Activated CD4-positive, alpha-beta memory T cell treated with anti-CD3 and anti-CD28 coated beads for 36 hours (primary cell): Measurements from ENCODE around the gene PACSIN3. TPM values are rescaled to one million over a fixed set of nuclear protein-coding genes. Genes with fewer than 3 reads are reported as not detected.

Experiments
- CTCF ChIA-PET: fragments of 350-600 bp; sonication (Branson Sonifier 250); formaldehyde crosslinking; loops from one replicate; lab custom pipeline; 2021; ENCODE audit warnings: antibody characterized with exemption, inconsistent platforms; lab: Charles Lee
- POLR2A ChIA-PET: fragments of 350-600 bp; sonication (Branson Sonifier 250); formaldehyde crosslinking; loops from one replicate; lab custom pipeline; 2021; ENCODE audit warnings: antibody characterized with exemption; lab: Charles Lee
- DNase-seq: peaks from one replicate; pipeline ENCODE4 v3.0.0-alpha.2; 2020
- H3K27ac Mint-ChIP-seq: one replicate; pipeline ENCODE4 v1.8.0; 2021; ENCODE audit warnings: mixed read lengths
- H3K27me3 Mint-ChIP-seq: one replicate; pipeline ENCODE4 v1.8.0; 2021; ENCODE audit warnings: mixed read lengths
- H3K36me3 Mint-ChIP-seq: one replicate; pipeline ENCODE4 v1.8.0; 2021; ENCODE audit warnings: mixed read lengths
- H3K4me1 Mint-ChIP-seq: one replicate; pipeline ENCODE4 v1.8.0; 2021; ENCODE audit warnings: low read depth, mixed read lengths
- H3K4me3 Mint-ChIP-seq: one replicate; pipeline ENCODE4 v1.8.0; 2021; ENCODE audit warnings: mild to moderate bottlenecking, mixed read lengths
- H3K9me3 Mint-ChIP-seq: one replicate; pipeline ENCODE4 v1.8.0; 2021; ENCODE audit warnings: mixed read lengths
- intact Hi-C: fragments of 100-400 bp; cut with micrococcal nuclease; formaldehyde crosslinking; loops from one replicate; pipeline ENCODE4 v1.15.1; 2023
- total RNA-seq, 2 experiments: library from RNA; stranded (reverse); gene quantifications; one replicate each; pipeline ENCODE4 v1.2.3, GENCODE V29; 2021

The PACSIN3 gene
- total RNA-seq, 2 experiments from 2014 or later, result 5.3 to 6.0 TPM

DNA sequence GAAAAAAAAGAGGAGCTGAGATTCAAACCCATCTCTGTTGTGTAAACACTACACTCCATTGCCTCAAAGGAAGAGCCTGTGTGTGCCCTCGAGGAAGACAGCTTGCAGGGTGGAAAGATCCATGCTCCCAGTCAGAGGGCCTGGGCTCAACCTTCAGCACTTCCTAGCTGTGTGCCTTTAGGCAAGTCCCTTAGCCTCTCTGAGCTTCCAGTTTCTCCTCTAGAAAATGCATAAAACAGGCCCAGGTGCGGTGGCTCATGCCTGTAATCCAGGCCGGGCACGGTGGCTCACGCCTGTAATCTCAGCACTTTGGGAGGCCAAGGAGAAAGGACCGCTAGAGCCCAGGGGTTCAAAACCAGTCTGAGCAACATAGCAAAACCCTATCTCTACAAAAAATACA, 5.0 kb downstream of the PACSIN3 start:
- H3K36me3 Mint-ChIP-seq, result peaks cover 2% of the 10 kb centered on the region
- H3K27me3 Mint-ChIP-seq, result peaks cover 10% of the 10 kb centered on the region
- peaks cover 6% of the 10 kb centered on the region for H3K4me1 Mint-ChIP-seq
- CTCF ChIA-PET, result interaction anchor here (0.6 to 1.2 kb wide), 4 partner anchors 67 to 268 kb away, joined by 3 to 4 read pairs (median 4); partner anchors contain the start of gene ACP2
- H3K4me3 Mint-ChIP-seq, result no peak overlapping the region
- H3K9me3 Mint-ChIP-seq, result no peaks in the 10 kb centered on the region
- no peak for DNase-seq
- POLR2A ChIA-PET, result no interaction called here
- intact Hi-C loops, result no loop called here
- H3K27ac Mint-ChIP-seq, result no peak overlapping the region

DNA sequence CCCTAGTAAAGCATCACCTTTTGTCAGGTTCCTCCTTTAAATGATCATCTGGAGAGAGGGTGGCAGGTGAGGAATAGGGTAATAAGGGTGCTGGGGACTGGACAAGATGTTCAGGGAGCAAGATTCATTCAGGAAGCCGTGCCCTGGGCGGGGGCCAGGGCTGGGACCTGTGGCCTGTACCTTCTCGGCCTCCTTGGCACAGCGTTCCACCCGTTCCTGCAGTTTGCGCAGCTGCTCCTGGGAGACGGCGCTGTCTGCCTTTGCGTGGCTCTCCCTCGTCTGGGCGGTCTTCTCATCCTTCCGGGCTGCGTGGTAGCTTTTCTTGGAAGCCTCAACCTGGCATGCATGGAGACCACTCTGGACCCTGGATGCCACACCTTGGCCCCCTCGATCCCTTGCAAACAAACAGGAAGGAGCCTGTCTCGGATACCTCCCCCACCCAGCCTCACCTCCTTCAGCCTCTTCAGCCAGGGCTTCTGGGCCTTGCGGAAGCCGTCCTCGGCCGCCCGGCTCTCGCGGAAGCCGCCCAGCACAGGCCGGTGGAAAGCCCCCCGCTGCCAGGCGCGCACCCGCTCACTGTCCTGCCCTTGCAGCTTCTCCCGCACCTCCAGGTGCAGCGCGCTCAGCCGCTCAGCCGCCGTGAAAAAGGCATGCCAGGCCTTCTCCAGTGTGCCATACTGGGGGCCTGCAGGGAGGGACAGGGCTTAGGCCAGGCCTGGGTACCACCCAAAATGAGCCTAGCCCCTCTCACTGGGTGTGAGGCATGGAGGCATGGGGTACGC, 6.0 kb downstream of the PACSIN3 start:
- Mint-ChIP-seq H3K4me3 (no peak overlapping the region), H3K27ac (no peak overlapping the region), H3K27me3 (peaks cover 10% of the 10 kb centered on the region), H3K36me3 (peaks cover 4% of the 10 kb centered on the region), H3K4me1 (peaks cover 15% of the 10 kb centered on the region), H3K9me3 (no peaks in the 10 kb centered on the region)
- DNase-seq, result no peak
- POLR2A ChIA-PET, result interaction anchor here (1.0 kb wide), 1 partner anchor 34 kb away, joined by 6 read pairs; the partner anchor contains the start of gene DDB2
- CTCF ChIA-PET, result interaction anchor here (0.6 to 4.4 kb wide), 12 partner anchors 17 to 376 kb away, joined by 3 to 54 read pairs (median 4); partner anchors contain the start of gene ACP2
- intact Hi-C loops, result no loop called here

DNA sequence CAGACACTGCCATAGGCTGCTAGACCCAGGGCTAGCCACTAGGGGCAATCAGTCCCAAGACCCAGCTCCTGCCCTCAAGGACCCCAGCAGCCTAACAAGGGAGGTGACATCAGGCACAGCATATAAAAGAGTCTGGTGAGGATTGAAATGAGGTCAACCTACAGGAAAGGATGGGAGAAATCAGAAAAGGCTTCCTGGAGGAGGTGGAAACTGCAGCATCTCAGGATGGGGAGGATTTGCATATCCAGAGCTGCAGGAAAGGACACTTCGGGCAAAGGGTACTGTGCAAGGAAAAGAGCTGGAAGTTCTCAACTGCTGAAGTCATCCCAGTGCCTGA, 6.6 kb downstream of the PACSIN3 start:
- ChIA-PET CTCF (interaction anchor here (0.6 to 4.4 kb wide), 12 partner anchors 17 to 233 kb away, joined by 3 to 54 read pairs (median 4); partner anchors contain the start of gene ACP2), POLR2A (interaction anchor here (1.0 kb wide), 1 partner anchor 35 kb away, joined by 6 read pairs; the partner anchor contains the start of gene DDB2)
- DNase-seq, result peak; percentile 65
- Mint-ChIP-seq H3K27ac (no peak overlapping the region), H3K27me3 (peaks cover 6% of the 10 kb centered on the region), H3K4me1 (peaks cover 20% of the 10 kb centered on the region), H3K36me3 (peaks cover 4% of the 10 kb centered on the region), H3K4me3 (no peak overlapping the region), H3K9me3 (no peaks in the 10 kb centered on the region)
- intact Hi-C loops, result loop anchor here (5.0 kb wide), 2 partner anchors 68 to 178 kb away; partner anchors contain the start of gene ACP2

- peaks cover 5% of the 10 kb centered on the region for H3K36me3 Mint-ChIP-seq
- peaks cover 1% of the 10 kb centered on the region for H3K27me3 Mint-ChIP-seq
- H3K9me3 Mint-ChIP-seq, result no peaks in the 10 kb centered on the region
- ChIA-PET CTCF (interaction anchor here (0.5 to 4.4 kb wide), 21 partner anchors 16 to 291 kb away, joined by 3 to 54 read pairs (median 4); partner anchors contain the start of genes ACP2 and DDB2), POLR2A (interaction anchor here (0.5 to 3.1 kb wide), 3 partner anchors 36 to 58 kb away, joined by 3 to 25 read pairs (median 6); partner anchors contain the start of gene DDB2)
- H3K27ac Mint-ChIP-seq, result no peak overlapping the region
- no peak for DNase-seq
- peaks cover 21% of the 10 kb centered on the region for H3K4me1 Mint-ChIP-seq
- intact Hi-C loops, result loop anchor here (5.0 kb wide), 2 partner anchors 68 to 178 kb away; partner anchors contain the start of gene ACP2
- no peak overlapping the region for H3K4me3 Mint-ChIP-seq
These were observed 7.2 kb downstream of the PACSIN3 start for GRCh38 chr11:47178737-47179654.

DNA sequence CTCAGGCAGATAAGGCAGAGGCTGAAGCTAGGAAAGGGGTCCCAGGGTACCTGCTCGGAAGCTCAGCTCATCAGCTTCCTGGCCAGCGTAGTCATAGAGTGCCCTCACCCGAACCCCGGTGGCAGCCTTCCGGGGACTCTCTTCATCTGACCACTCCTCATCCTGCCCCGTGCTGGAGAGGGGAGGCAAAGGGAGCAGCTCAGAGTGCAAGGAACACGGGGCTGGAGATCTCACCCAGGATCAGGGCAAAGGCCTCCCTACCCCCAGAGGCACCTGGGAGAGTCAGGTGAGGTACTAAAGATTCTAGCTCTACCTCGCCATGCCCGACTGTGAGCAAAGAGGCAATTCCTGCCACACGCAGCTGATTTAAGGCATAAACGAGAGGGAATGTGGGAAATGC, 7.9 kb downstream of the PACSIN3 start:
- H3K9me3 Mint-ChIP-seq, result no peaks in the 10 kb centered on the region
- POLR2A ChIA-PET, result interaction anchor here (0.5 to 3.1 kb wide), 4 partner anchors 37 to 70 kb away, joined by 3 to 25 read pairs (median 4); partner anchors contain the start of genes ACP2 and DDB2
- peaks cover 11% of the 10 kb centered on the region for H3K36me3 Mint-ChIP-seq
- DNase-seq, result no peak
- no peaks in the 10 kb centered on the region for H3K27me3 Mint-ChIP-seq
- H3K4me1 Mint-ChIP-seq, result peaks cover 28% of the 10 kb centered on the region
- H3K27ac Mint-ChIP-seq, result no peak overlapping the region
- intact Hi-C loops, result loop anchor here (5.0 kb wide), 2 partner anchors 69 to 179 kb away; partner anchors contain the start of gene ACP2
- CTCF ChIA-PET, result interaction anchor here (0.5 to 4.4 kb wide), 23 partner anchors 9 to 290 kb away, joined by 3 to 54 read pairs (median 4); partner anchors contain the start of genes ACP2, DDB2 and PACSIN3
- H3K4me3 Mint-ChIP-seq, result no peak overlapping the region

GRCh38 chr11:47177846-47178245, 8.4 kb downstream of the PACSIN3 start:
- intact Hi-C loops, result loop anchor here (1.0 to 5.0 kb wide), 9 partner anchors 9 to 477 kb away; partner anchors contain the start of genes ACP2, ARHGAP1, DDB2 and MTCH2
- no peak for DNase-seq
- ChIA-PET POLR2A (interaction anchor here (0.8 to 3.1 kb wide), 4 partner anchors 37 to 81 kb away, joined by 3 to 25 read pairs (median 4); partner anchors contain the start of genes ACP2 and DDB2), CTCF (interaction anchor here (0.6 to 4.4 kb wide), 24 partner anchors 9 to 596 kb away, joined by 3 to 54 read pairs (median 4); partner anchors contain the start of genes ACP2, DDB2 and PACSIN3)
- Mint-ChIP-seq H3K4me1 (peaks cover 33% of the 10 kb centered on the region), H3K27me3 (no peaks in the 10 kb centered on the region), H3K4me3 (peak overlapping the region; percentile 98), H3K36me3 (peaks cover 15% of the 10 kb centered on the region), H3K9me3 (no peaks in the 10 kb centered on the region), H3K27ac (peak overlapping the region; percentile 100)

DNA sequence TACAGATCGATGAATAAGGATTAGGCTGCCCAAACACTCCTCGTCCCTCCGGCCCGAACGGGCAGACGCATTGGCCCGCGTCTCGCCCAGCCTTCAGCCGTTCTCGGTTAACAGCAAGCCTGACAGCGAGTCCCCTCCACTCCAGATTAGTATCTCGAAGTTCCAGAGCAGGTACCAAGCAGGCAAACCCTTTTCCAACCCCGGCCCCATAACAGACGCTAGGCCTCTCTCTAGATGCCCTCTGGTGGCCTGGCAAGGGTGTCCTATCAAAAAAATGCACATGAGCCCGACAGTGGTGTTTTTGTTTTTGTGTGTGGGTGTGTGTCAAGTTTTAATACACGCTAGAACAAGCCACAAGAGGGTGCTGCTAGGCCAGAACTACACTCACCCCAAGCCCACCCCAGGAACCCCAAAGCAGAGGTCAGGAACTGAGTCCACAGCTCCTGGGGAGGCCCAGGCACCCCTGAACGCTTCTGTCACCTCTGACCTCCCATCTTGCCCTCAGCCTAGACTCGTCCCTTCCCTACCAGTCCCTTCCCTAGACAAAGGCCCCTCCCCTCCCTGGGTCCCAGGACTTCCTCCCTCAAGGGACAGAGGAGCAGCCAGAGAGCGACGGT, 8.9 kb downstream of the PACSIN3 start:
- peaks cover 38% of the 10 kb centered on the region for H3K4me1 Mint-ChIP-seq
- CTCF ChIA-PET, result interaction anchor here (0.6 to 4.4 kb wide), 23 partner anchors 10 to 597 kb away, joined by 3 to 54 read pairs (median 4); partner anchors contain the start of genes ACP2, DDB2 and PACSIN3
- peak; percentile 85 for DNase-seq
- peaks cover 17% of the 10 kb centered on the region for H3K36me3 Mint-ChIP-seq
- H3K4me3 Mint-ChIP-seq, result peak overlapping the region; percentile 98
- POLR2A ChIA-PET, result interaction anchor here (0.8 to 3.1 kb wide), 4 partner anchors 38 to 82 kb away, joined by 3 to 25 read pairs (median 4); partner anchors contain the start of genes ACP2 and DDB2
- no peaks in the 10 kb centered on the region for H3K9me3 Mint-ChIP-seq
- intact Hi-C loops, result loop anchor here (1.0 to 5.0 kb wide), 9 partner anchors 10 to 477 kb away; partner anchors contain the start of genes ACP2, ARHGAP1, DDB2 and MTCH2
- H3K27ac Mint-ChIP-seq, result peak overlapping the region; percentile 100
- H3K27me3 Mint-ChIP-seq, result no peaks in the 10 kb centered on the region

GRCh38 chr11:47176328-47177228, 9.7 kb downstream of the PACSIN3 start, which contains the start of gene ARFGAP2:
Gene ARFGAP2, minus strand, starts transcription at chr11:47176879. Its CDS starts 26 bp downstream, at chr11:47176853.
- Mint-ChIP-seq H3K27me3 (no peaks in the 10 kb centered on the region), H3K27ac (peak within 1 kb of the TSS; percentile 100), H3K4me3 (peak within 1 kb of the TSS; percentile 98), H3K36me3 (peaks cover 21% of the 10 kb centered on the region), H3K9me3 (no peaks in the 10 kb centered on the region), H3K4me1 (peaks cover 40% of the 10 kb centered on the region)
- peak; percentile 97 for DNase-seq
- POLR2A ChIA-PET, result interaction anchor here (1.0 to 3.1 kb wide), 3 partner anchors 39 to 83 kb away, joined by 4 to 25 read pairs (median 5); partner anchors contain the start of genes ACP2 and DDB2
- CTCF ChIA-PET, result interaction anchor here (0.7 to 4.4 kb wide), 8 partner anchors 11 to 236 kb away, joined by 4 to 54 read pairs (median 9); partner anchors contain the start of genes ACP2, DDB2 and PACSIN3
- intact Hi-C loops, result loop anchor here (1.0 to 5.0 kb wide), 9 partner anchors 11 to 476 kb away; partner anchors contain the start of genes ACP2, ARHGAP1, DDB2 and MTCH2

DNA sequence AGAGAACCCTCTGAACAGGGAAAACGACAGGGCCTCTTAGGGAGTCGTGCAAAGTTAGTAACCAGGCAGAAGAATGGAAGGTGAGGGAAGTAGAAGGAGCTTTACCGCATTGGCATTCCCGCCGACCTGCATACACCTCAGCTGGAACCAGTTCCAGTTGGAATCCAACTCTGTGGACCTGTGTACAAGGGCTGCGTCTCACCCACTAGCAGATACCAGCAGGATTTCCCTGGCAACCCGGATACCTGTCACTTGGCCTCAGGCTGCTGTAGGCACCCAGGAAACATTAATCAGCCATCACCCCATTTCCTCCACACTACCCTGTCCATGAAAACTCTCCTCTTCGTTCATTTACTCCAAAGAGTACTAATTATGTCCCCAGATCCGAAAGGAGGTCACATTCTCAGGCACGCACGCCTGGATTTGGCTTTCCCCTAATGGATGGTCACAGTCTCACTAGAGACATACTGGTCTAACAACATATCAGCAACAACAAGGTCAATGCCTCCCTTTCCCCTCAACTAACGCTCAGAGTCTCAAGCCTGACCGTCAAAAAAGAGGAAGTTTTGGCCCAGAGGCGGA, 10.4 kb downstream of the PACSIN3 start:
- no peaks in the 10 kb centered on the region for H3K27me3 Mint-ChIP-seq
- peak overlapping the region; percentile 98 for H3K4me3 Mint-ChIP-seq
- intact Hi-C loops, result loop anchor here (2.0 to 5.0 kb wide), 5 partner anchors 71 to 475 kb away; partner anchors contain the start of genes ACP2, ARHGAP1, MTCH2 and SLC39A13
- DNase-seq, result no peak
- CTCF ChIA-PET, result interaction anchor here (1.2 to 4.4 kb wide), 3 partner anchors 11 to 72 kb away, joined by 3 to 28 read pairs (median 11); partner anchors contain the start of genes ACP2 and PACSIN3
- H3K4me1 Mint-ChIP-seq, result peaks cover 41% of the 10 kb centered on the region
- no peaks in the 10 kb centered on the region for H3K9me3 Mint-ChIP-seq
- H3K27ac Mint-ChIP-seq, result peak overlapping the region; percentile 94
- H3K36me3 Mint-ChIP-seq, result peaks cover 24% of the 10 kb centered on the region
- POLR2A ChIA-PET, result interaction anchor here (3.1 kb wide), 1 partner anchor 39 kb away, joined by 25 read pairs; the partner anchor contains the start of gene DDB2
